Endothelial cell of umbilical vein (primary cell): ENCODE results near the gene NAGPA. TPM values are rescaled to one million over a fixed set of nuclear protein-coding genes. Genes with fewer than 3 reads are reported as not detected.

ENCODE experiments used
- BruUV-seq: library from RNA; stranded (reverse); fragments of 400-500 nt; replicated peaks from 2 replicates; lab custom pipeline; 2021; lab: Mats Ljungman, UMichigan
- CTCF ChIA-PET: fragments of 300-600, 350-600 bp; sonication (Branson Sonifier 250); formaldehyde crosslinking; loops from one replicate; lab custom pipeline; 2021; ENCODE audit warnings: antibody characterized with exemption, inconsistent platforms; lab: Charles Lee
- POLR2A ChIA-PET: fragments of 300-600, 350-600 bp; sonication (Branson Sonifier 250); formaldehyde crosslinking; loops from one replicate; lab custom pipeline; 2021; ENCODE audit warnings: antibody characterized with exemption, inconsistent platforms; lab: Charles Lee
- DNase-seq: peaks from one replicate; pipeline ENCODE4 v3.0.0-alpha.2; 2011; ENCODE audit warnings: low read depth, low spot score
- FAIRE-seq: peaks from 2 replicates; lab custom pipeline; 2011; peaks lifted over from hg19 to GRCh38; lab: Jason Lieb, UNC
- H2AFZ ChIP-seq: 2 replicates; pipeline ENCODE4 v1.6.0; 2012; ENCODE audit warnings: low read depth, low read length, control low read depth, inconsistent platforms
- H3K27ac ChIP-seq: 2 replicates; pipeline ENCODE4 v1.5.1; 2011; ENCODE audit warnings: low read depth, mild to moderate bottlenecking, control low read depth, low read length, moderate library complexity; ENCODE audit not compliant: insufficient read depth
- H3K27me3 ChIP-seq, 2 experiments: 2 replicates each; pipeline versions ENCODE4 v1.6.0 to v1.6.1; 2011; ENCODE audit warnings: low read length in 2 of 2, mixed read lengths in 1 of 2; ENCODE audit not compliant: control insufficient read depth in 2 of 2, insufficient read depth in 2 of 2
- H3K36me3 ChIP-seq, 2 experiments: 2 replicates in 1 of 2; 3 replicates in 1 of 2; pipeline ENCODE4 v1.5.1; 2011; ENCODE audit warnings: low read length in 2 of 2, mild to moderate bottlenecking in 1 of 2, moderate library complexity in 1 of 2; ENCODE audit not compliant: control insufficient read depth in 2 of 2, insufficient read depth in 2 of 2; ENCODE audit errors: extremely low read depth in 1 of 2
- H3K4me1 ChIP-seq: 3 replicates; pipeline ENCODE4 v1.5.1; 2011; ENCODE audit warnings: mild to moderate bottlenecking, low read length; ENCODE audit not compliant: control insufficient read depth, insufficient read depth; ENCODE audit errors: extremely low read depth
- H3K4me2 ChIP-seq: 2 replicates; pipeline ENCODE4 v1.6.1; 2011; ENCODE audit warnings: low read length, control low read depth, mixed read lengths; ENCODE audit not compliant: insufficient read depth
- H3K4me3 ChIP-seq, 3 experiments: fragments of 200-600 bp in 1 of 3; sonication (generic), shearing (Covaris generic) in 1 of 3; replicated peaks in 1 of 3; 2 replicates each; pipeline ENCODE4 v1.5.1; 2011 to 2016; ENCODE audit warnings: control low read depth in 3 of 3, low read length in 3 of 3, mild to moderate bottlenecking in 2 of 3, inconsistent platforms in 1 of 3, low read depth in 1 of 3, moderate library complexity in 1 of 3; ENCODE audit not compliant: insufficient read depth in 1 of 3
- H3K79me2 ChIP-seq: 2 replicates; pipeline ENCODE4 v1.6.0; 2012; ENCODE audit warnings: low read length, inconsistent platforms; ENCODE audit not compliant: control insufficient read depth, insufficient read depth
- H3K9ac ChIP-seq: replicated peaks from 2 replicates; pipeline ENCODE3; 2011; ENCODE audit warnings: low read length, control low read depth; ENCODE audit not compliant: insufficient read depth; ENCODE audit errors: extremely low read depth
- H3K9me1 ChIP-seq: replicated peaks from 3 replicates; pipeline ENCODE4 v1.6.0; 2011; ENCODE audit warnings: mild to moderate bottlenecking, low read length; ENCODE audit not compliant: control insufficient read depth, insufficient read depth; ENCODE audit errors: extremely low read depth
- H3K9me3 ChIP-seq: replicated peaks from 2 replicates; pipeline ENCODE4 v1.5.1; 2012; ENCODE audit warnings: low read length, inconsistent platforms; ENCODE audit not compliant: control insufficient read depth, insufficient read depth
- H4K20me1 ChIP-seq: replicated peaks from 2 replicates; pipeline ENCODE3; 2011; ENCODE audit warnings: mild to moderate bottlenecking, low read length; ENCODE audit not compliant: control insufficient read depth, insufficient read depth; ENCODE audit errors: extremely low read depth
- EZH2 ChIP-seq: IDR thresholded peaks from 2 replicates; pipeline ENCODE4 v1.6.1; 2012; ENCODE audit warnings: borderline replicate concordance, low read depth, mild to moderate bottlenecking, moderate library complexity, low read length, inconsistent platforms; ENCODE audit not compliant: severe bottlenecking
- FOS ChIP-seq: IDR thresholded peaks from 2 replicates; pipeline ENCODE4 v1.6.1; 2011; ENCODE audit warnings: mild to moderate bottlenecking, low read length, moderate library complexity, borderline replicate concordance; ENCODE audit not compliant: insufficient read depth
- GATA2 ChIP-seq: IDR thresholded peaks from 2 replicates; pipeline ENCODE4 v1.7.0; 2011; ENCODE audit warnings: low read depth, mild to moderate bottlenecking, moderate library complexity, mixed read lengths, low read length; ENCODE audit not compliant: insufficient read length, insufficient read depth
- JUN ChIP-seq: IDR thresholded peaks from 2 replicates; pipeline ENCODE4 v1.6.1; 2011; ENCODE audit warnings: borderline replicate concordance, low read depth; ENCODE audit not compliant: insufficient read length, insufficient read depth
- MYC ChIP-seq: IDR thresholded peaks from one replicate; pipeline ENCODE4 v1.6.1; 2011; ENCODE audit warnings: mild to moderate bottlenecking, low read depth, low read length
- POLR2A ChIP-seq: IDR thresholded peaks from 2 replicates; pipeline ENCODE4 v1.6.1; 2012; ENCODE audit warnings: low read depth, mild to moderate bottlenecking, control low read depth, low read length
- POLR2AphosphoS5 ChIP-seq: IDR thresholded peaks from 2 replicates; pipeline ENCODE4 v1.6.1; 2012; ENCODE audit warnings: low read depth, mild to moderate bottlenecking, control low read depth, low read length, moderate library complexity; ENCODE audit not compliant: insufficient read depth
- dilution Hi-C: fragments of 300-500 bp; cut with MboI; formaldehyde crosslinking; loops from one replicate; pipeline ENCODE4 v1.15.0; 2019; ENCODE audit warnings: low sequenced_read_pairs; ENCODE audit not compliant: extremely low pct_ligation_motif_present
- intact Hi-C: fragments of 100-400 bp; cut with micrococcal nuclease; formaldehyde crosslinking; loops from one replicate; pipeline ENCODE4 v1.10.0; 2022
- polyA plus RNA-seq, 4 experiments: library from polyadenylated mRNA; depleted of rRNA in 3 of 4; stranded (reverse) in 3 of 4; unstranded in 1 of 4; fragments of >200 nt; gene quantifications; 2 replicates each; pipeline versions ENCODE4 v1.2.1 to v1.2.3, GENCODE V29; 2011 to 2012; ENCODE audit warnings: missing spikeins in 1 of 4
- total RNA-seq: library from RNA; stranded (reverse); gene quantifications from 2 replicates; pipeline ENCODE4 v1.2.3, GENCODE V29; 2021
- TF ChIP-seq, protein P1 (sequence below), 2 donors: IDR thresholded peaks; 1 replicate in 1 of 2; 2 replicates in 1 of 2; pipeline ENCODE4 v1.5.1; 2011; ENCODE audit warnings: low read length in 2 of 2, mild to moderate bottlenecking in 2 of 2, moderate library complexity in 2 of 2, control low read depth in 1 of 2, inconsistent platforms in 1 of 2, low read depth in 1 of 2; ENCODE audit not compliant: insufficient read depth in 1 of 2; ENCODE audit errors: extremely low read depth in 1 of 2
- TF ChIP-seq, protein P2 (sequence below): IDR thresholded peaks from 2 replicates; pipeline ENCODE4 v1.6.1; 2011; ENCODE audit not compliant: insufficient read depth, insufficient read length

NAGPA gene
- total and polyA plus RNA-seq, 2 donors (not counting 3 experiments of a cell fraction or from before 2014, with no cell fraction given), result 29.6 to 29.9 TPM

DNA sequence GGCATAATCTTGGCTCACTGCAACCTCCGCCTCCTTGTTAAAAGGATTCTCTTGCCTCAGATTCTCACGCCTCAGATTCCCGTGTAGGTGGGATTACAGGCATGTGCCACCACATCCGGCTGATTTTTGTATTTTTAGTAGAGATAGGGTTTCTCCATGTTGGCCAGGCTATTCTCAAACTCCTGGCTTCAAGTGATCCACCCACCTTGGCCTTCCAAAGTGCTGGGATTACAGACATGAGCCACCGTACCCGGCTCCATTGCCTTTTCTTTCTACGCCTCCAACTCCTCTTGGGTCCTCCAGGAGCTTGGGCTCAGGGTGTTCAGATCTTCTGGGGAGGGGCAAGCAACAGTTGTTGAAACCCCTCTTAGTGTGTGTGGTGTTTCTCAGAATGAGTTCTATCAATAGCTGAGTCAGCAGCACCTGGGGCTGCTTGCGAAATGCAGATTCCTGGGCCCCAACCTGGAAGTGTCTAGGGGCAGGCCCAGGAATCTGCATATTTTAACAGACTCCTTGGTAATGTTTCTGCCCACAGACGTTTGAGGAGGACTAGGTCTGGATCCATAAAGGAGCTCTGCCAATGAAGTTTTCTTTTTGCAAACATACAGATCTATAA lies 44.2 kb downstream of the NAGPA start:
- TF ChIP-seq MYC (no peak), EZH2 (no peak), FOS (no peak), POLR2A (no peak), JUN (no peak), GATA2 (no peak), POLR2AphosphoS5 (no peak)
- TF ChIP-seq, protein P1, sequence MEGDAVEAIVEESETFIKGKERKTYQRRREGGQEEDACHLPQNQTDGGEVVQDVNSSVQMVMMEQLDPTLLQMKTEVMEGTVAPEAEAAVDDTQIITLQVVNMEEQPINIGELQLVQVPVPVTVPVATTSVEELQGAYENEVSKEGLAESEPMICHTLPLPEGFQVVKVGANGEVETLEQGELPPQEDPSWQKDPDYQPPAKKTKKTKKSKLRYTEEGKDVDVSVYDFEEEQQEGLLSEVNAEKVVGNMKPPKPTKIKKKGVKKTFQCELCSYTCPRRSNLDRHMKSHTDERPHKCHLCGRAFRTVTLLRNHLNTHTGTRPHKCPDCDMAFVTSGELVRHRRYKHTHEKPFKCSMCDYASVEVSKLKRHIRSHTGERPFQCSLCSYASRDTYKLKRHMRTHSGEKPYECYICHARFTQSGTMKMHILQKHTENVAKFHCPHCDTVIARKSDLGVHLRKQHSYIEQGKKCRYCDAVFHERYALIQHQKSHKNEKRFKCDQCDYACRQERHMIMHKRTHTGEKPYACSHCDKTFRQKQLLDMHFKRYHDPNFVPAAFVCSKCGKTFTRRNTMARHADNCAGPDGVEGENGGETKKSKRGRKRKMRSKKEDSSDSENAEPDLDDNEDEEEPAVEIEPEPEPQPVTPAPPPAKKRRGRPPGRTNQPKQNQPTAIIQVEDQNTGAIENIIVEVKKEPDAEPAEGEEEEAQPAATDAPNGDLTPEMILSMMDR (IDR thresholded peaks at IDR 0.05; ENCODE audit: extremely low read depth in 1 of 2, insufficient read depth in 1 of 2, low read depth in 1 of 2, low read length in 2 of 2), result no peak
- TF ChIP-seq, protein P2, sequence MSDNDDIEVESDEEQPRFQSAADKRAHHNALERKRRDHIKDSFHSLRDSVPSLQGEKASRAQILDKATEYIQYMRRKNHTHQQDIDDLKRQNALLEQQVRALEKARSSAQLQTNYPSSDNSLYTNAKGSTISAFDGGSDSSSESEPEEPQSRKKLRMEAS, result no peak
- H3K4me3 ChIP-seq, result no peak overlapping the region
- H3K4me1 ChIP-seq, result no peaks in the 10 kb centered on the region
- H3K9me3 ChIP-seq, result no peaks in the 10 kb centered on the region
- CTCF ChIA-PET, result no interaction called here
- intact Hi-C loops (no loop called here), dilution Hi-C loops (no loop called here)
- POLR2A ChIA-PET, result no interaction called here
- no peaks in the 10 kb centered on the region for H3K36me3 ChIP-seq
- no peaks in the 10 kb centered on the region for H4K20me1 ChIP-seq
- no peak for FAIRE-seq
- H3K9ac ChIP-seq, result no peak overlapping the region
- no peak overlapping the region for H2AFZ ChIP-seq
- peaks cover 11 to 16% of the 10 kb centered on the region in 2 experiments for H3K27me3 ChIP-seq
- H3K27ac ChIP-seq, result no peak overlapping the region
- DNase-seq, result no peak
- no peak overlapping the region for H3K4me2 ChIP-seq
- no TSS peak for BruUV-seq
- no peaks in the 10 kb centered on the region for H3K79me2 ChIP-seq
- no peaks in the 10 kb centered on the region for H3K9me1 ChIP-seq
